ENCODE data around the gene ZFP37. TPM values are rescaled to one million over a fixed set of nuclear protein-coding genes. Genes with fewer than 3 reads are reported as not detected.
A peak's percentile ranks its signal among the peaks of the same experiment; 100 is the strongest.

ZFP37 gene
- polyA plus RNA-seq, 6 donors from 2014 or later, result 0.73 to 2.9 (median 1.8) TPM

DNA sequence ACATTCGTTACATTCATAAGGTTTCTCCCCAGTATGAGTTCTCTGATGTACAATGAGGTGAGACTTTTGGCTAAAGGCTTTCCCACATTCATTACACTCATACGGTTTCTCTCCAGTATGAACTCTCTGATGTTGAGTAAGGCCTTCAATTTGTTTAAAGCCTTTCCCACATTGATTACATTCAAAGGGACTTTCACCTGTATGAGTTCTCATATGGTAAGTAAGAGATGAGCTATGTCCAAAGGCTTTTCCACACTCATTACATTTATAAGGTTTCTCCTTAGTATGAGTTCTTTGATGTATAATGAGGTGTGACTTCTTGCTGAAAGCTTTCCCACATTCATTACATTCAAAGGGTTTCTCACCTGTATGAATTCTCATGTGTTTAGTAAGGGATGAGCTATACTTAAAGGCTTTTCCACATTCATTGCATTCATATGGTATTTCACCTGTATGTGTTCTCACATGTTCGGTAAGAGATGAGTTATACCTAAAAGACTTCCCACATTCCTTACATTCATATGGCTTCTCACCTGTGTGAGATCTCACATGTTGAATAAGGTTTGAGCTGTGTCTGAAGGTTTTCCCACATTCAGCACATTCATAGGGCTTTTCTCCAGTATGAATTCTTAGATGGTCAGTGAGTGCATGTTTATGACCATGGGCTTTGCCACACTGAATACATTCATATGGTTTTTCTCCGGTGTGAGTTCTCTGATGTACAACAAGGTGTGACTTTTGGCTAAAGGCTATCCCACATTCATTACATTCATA, 13.5 kb downstream of the ZFP37 start:
- no peak overlapping the region for H3K27ac Mint-ChIP-seq
- peaks cover 39 to 56% of the 10 kb centered on the region in 2 donors for H3K36me3 Mint-ChIP-seq
- no peak for ATAC-seq (ENCODE audit: low read depth in 2 of 2)
- no peak overlapping the region for H3K4me3 Mint-ChIP-seq
- H3K27me3 Mint-ChIP-seq, result peaks cover 0 to 5% (median 0%) of the 10 kb centered on the region in 3 donors
- peaks cover 18 to 91% (median 85%) of the 10 kb centered on the region in 7 donors for H3K9me3 Mint-ChIP-seq
- H3K4me1 Mint-ChIP-seq, result no peaks in the 10 kb centered on the region
- no peak for DNase-seq

DNA sequence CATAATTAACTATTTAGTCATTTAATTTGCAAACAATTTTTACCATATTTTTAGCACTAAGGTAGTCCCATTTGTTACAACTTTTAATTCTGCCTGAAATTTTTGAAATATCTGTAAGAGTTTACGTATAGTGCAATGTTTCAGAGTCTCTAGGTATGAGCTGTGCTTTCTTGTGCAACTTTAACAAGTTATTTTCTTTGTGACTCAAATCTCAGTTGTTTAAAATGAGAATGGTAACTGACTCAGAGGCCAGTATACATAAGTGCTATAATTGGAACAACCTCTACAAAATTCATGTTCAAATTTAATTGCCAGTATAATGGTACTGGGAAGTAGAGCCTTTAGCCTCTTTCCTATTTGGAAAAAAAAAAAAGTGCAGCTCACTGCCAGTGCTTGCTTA, 30.3 kb downstream of the ZFP37 start:
- ATAC-seq (ENCODE audit: low read depth in 2 of 2) (no peak), DNase-seq (no peak)
- Mint-ChIP-seq H3K27me3 (peaks cover 11 to 26% (median 14%) of the 10 kb centered on the region in 3 donors), H3K9me3 (peaks cover 23 to 78% (median 60%) of the 10 kb centered on the region in 7 donors), H3K36me3 (peaks cover 24 to 39% of the 10 kb centered on the region in 2 donors), H3K4me3 (no peak overlapping the region), H3K4me1 (no peaks in the 10 kb centered on the region), H3K27ac (no peak overlapping the region)

DNA sequence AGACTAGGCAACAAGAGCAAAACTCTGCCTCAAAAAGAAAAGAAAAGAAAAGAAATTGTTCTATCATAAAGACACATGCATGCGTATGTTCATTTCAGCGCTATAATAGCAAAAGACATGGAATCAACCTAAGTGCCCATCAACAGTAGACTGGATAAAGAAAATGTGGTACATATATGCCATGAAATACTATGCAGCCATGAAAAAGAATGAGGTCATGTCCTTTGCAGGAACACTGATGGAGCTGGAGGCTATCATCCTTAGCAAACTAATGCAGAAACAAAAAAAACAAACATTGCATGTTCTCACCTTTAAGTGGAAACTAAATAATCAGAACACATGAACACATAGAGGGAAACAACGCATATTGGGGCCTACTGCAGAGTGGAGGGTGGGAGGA, 38.3 kb downstream of the ZFP37 start:
- Mint-ChIP-seq H3K36me3 (peaks cover 4 to 26% of the 10 kb centered on the region in 2 donors), H3K4me3 (no peak overlapping the region), H3K27me3 (peaks cover 3 to 14% (median 5%) of the 10 kb centered on the region in 3 donors), H3K9me3 (peaks cover 15 to 86% (median 72%) of the 10 kb centered on the region in 7 donors), H3K27ac (no peak overlapping the region), H3K4me1 (peaks cover 0 to 3% (median 0%) of the 10 kb centered on the region in 3 donors)
- ATAC-seq (ENCODE audit: low read depth in 2 of 2) (no peak), DNase-seq (no peak)

DNA sequence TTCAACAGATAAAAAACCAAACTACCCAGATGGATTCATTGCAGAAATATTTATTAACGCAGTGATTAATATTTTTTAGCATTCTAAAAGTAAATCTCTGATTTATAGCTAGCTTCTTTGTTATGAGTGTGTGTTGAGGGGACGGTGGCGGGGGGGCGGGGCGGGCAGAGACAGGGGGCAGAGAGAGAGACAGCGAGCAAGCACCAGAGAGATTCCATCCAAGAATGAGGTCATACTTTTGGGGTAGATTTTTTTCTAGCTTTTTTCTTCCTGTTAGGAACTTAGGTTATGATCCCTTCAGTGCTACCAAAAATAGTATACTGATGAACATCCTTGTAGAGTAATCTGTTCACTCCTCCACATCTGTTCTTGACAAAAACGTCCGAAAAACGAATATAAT, 44.0 kb downstream of the ZFP37 start:
- peak overlapping the region; percentile 76 to 92 (median 87) for H3K4me3 Mint-ChIP-seq
- ATAC-seq (ENCODE audit: low read depth in 2 of 2) (no peak), DNase-seq (no peak)
- H3K36me3 Mint-ChIP-seq, result peaks cover 15 to 17% of the 10 kb centered on the region in 2 donors
- H3K9me3 Mint-ChIP-seq, result peaks cover 10 to 81% (median 51%) of the 10 kb centered on the region in 7 donors
- no peak overlapping the region for H3K27ac Mint-ChIP-seq
- H3K4me1 Mint-ChIP-seq, result peaks cover 4 to 9% (median 8%) of the 10 kb centered on the region in 3 donors
- peaks cover 23 to 33% (median 29%) of the 10 kb centered on the region in 3 donors for H3K27me3 Mint-ChIP-seq

DNA sequence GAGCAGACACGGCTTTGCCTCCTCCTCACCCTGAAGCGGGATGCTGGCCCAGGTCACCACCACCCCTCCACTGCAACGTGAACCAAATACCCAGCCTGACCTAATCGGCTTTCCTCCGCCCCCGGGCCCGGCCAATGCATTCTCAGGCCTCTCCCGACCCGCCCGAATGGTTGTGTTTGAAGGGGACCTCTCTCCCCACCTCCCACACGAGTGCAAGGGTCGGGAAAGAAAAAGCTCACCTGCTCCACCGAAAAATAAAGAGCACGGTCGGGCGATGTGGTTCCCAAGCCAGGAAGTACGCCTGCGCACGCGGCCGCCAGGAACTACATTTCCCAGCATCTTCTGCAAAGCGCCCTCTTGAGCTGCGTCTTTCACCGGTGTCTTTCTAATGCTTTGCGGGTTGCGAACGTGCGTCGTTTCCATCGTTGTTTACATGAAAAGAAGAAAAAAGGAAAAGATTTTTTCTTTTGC, 44.6 kb downstream of the ZFP37 start, which contains the start of gene ZNF883:
TSS of gene ZNF883 (minus strand) at position 282 of the 471 bp plus-strand sequence.
- peaks cover 4 to 9% (median 8%) of the 10 kb centered on the region in 3 donors for H3K4me1 Mint-ChIP-seq
- H3K9me3 Mint-ChIP-seq, result peaks cover 10 to 82% (median 46%) of the 10 kb centered on the region in 7 donors
- peak within 1 kb of the TSS in 3 of 6 donors; percentile 21 to 91 (median 79) for H3K27ac Mint-ChIP-seq
- H3K4me3 Mint-ChIP-seq, result peak within 1 kb of the TSS; percentile 76 to 92 (median 87)
- H3K27me3 Mint-ChIP-seq, result peaks cover 23 to 33% (median 29%) of the 10 kb centered on the region in 3 donors
- ATAC-seq (ENCODE audit: low read depth in 2 of 2) (peak; percentile 52 to 63), DNase-seq (peak; percentile 3)
- peaks cover 15 to 21% of the 10 kb centered on the region in 2 donors for H3K36me3 Mint-ChIP-seq

DNA sequence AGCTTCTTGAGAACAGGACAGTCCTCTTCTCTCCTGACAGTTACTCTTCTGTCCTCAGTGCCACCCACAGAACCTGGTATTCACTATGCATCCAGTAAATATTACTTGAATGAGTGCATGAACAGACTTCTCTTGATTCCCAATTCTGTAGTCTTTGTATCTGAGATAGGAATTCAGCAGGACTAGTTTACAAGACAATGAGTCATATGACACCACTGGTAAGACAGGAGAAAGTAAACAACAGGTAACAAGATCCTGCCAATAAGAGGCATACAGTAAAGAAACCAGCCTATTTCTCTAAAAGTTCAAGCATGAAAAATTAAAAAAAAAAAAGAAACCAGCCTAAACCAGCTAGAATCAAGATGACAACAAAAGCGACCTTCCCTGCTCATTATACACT, 50.7 kb downstream of the ZFP37 start:
- Mint-ChIP-seq H3K27ac (no peak overlapping the region), H3K9me3 (peaks cover 13 to 89% (median 45%) of the 10 kb centered on the region in 7 donors), H3K36me3 (peaks cover 38 to 47% of the 10 kb centered on the region in 2 donors)

DNA sequence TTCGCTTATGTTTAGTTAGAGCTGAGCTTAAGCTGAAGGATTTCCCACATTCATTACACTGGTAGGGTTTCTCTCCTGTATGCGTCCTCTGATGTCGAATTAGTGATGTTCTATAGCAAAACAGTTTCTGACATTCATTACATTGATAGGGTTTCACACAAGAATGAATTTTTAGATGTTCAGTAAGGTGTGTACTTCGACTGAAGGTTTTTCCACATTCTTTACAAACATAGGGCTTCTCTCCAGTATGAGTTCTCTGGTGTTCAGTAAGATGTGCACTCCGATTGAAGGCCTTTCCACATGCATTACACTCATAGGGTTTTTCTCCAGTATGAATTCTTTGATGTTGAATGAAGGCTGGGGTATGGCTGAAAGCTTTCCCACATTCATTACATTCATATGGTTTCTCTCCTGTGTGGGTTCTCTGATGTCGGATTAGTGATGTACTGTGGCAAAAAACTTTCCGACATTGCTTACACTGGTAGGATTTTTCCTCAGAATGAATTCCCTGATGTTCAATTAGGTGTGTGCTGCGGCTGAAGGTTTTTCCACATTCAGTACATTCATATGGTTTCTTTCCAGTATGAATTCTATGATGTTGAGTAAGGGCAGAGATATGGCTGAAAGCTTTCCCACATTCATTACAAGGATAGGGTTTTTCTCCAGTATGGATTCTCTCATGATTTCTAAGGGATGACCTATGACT, 59.1 kb downstream of the ZFP37 start:
- Mint-ChIP-seq H3K27ac (no peak overlapping the region), H3K4me3 (no peak overlapping the region), H3K27me3 (peaks cover 0 to 4% (median 0%) of the 10 kb centered on the region in 3 donors), H3K4me1 (no peaks in the 10 kb centered on the region), H3K36me3 (peaks cover 54 to 58% of the 10 kb centered on the region in 2 donors), H3K9me3 (peaks cover 17 to 89% (median 68%) of the 10 kb centered on the region in 7 donors)
- DNase-seq (no peak), ATAC-seq (ENCODE audit: low read depth in 2 of 2) (no peak)

More for the DNA sequence above, 50.7 kb downstream of the ZFP37 start:
- peaks cover 5 to 8% (median 8%) of the 10 kb centered on the region in 3 donors for H3K27me3 Mint-ChIP-seq
- no peak overlapping the region for H3K4me3 Mint-ChIP-seq
- DNase-seq (no peak), ATAC-seq (ENCODE audit: low read depth in 2 of 2) (no peak)
- H3K4me1 Mint-ChIP-seq, result no peaks in the 10 kb centered on the region

Other genes starting within 250 kb of the ZFP37 start
- under 1 TPM in 3 of 6 donors, not detected in 3; 0.14 to 0.22 (median 0.21) TPM for gene SLC46A2, start 165.8 kb downstream of the ZFP37 start, polyA plus RNA-seq (ENCODE audit: low read depth in 6 of 6)
- 1 to 10 TPM in 3 of 6 donors, under 1 TPM in 2, not detected in 1; 0.60 to 3.2 (median 2.2) TPM for gene ZNF883, start 44.5 kb downstream of the ZFP37 start, polyA plus RNA-seq (ENCODE audit: low read depth in 6 of 6)
- 1 to 10 TPM in 5 of 6 donors, not detected in 1; 1.3 to 2.5 (median 1.8) TPM for gene SLC31A2, start 94.3 kb upstream of the ZFP37 start, polyA plus RNA-seq (ENCODE audit: low read depth in 6 of 6)
- 10 to 100 TPM in 4 of 6 donors, 1 to 10 TPM in 2; 1.9 to 19.7 (median 11.1) TPM for gene FKBP15, start 164.6 kb upstream of the ZFP37 start, polyA plus RNA-seq (ENCODE audit: low read depth in 6 of 6)
- gene SLC31A1, start 164.8 kb upstream of the ZFP37 start, polyA plus RNA-seq (ENCODE audit: low read depth in 6 of 6), result 1 to 10 TPM in 5 of 6 donors, not detected in 1; 1.5 to 2.7 (median 2.0) TPM
- 100 to 1,000 TPM in 5 of 6 donors, 10 to 100 TPM in 1; 99.0 to 184 (median 138) TPM for gene CDC26, start 218.8 kb upstream of the ZFP37 start, polyA plus RNA-seq (ENCODE audit: low read depth in 6 of 6)
- gene PRPF4, start 218.9 kb upstream of the ZFP37 start, polyA plus RNA-seq (ENCODE audit: low read depth in 6 of 6), result 10 to 100 TPM in 5 of 6 donors, 1 to 10 TPM in 1; 8.2 to 28.2 (median 22.4) TPM
- not detected for gene RNF183, start 246.7 kb upstream of the ZFP37 start, polyA plus RNA-seq (ENCODE audit: low read depth in 6 of 6)

Data from naive B cell (primary cell).